Neuron (in vitro differentiated cells): ENCODE measurements around the gene HOXA3.

Experiments used
- H2AFZ ChIP-seq: one replicate; pipeline ENCODE4 v1.6.1; 2013; ENCODE audit warnings: low read depth, mild to moderate bottlenecking, inconsistent platforms, low read length, moderate library complexity
- H3K27me3 ChIP-seq: one replicate; pipeline ENCODE4 v1.6.1; 2013; ENCODE audit warnings: low read length; ENCODE audit not compliant: insufficient read depth
- H3K36me3 ChIP-seq: one replicate; pipeline ENCODE4 v1.6.1; 2013; ENCODE audit warnings: low read length; ENCODE audit not compliant: insufficient read depth
- H3K4me1 ChIP-seq: one replicate; pipeline ENCODE4 v1.6.1; 2013; ENCODE audit warnings: low read length; ENCODE audit not compliant: insufficient read depth
- H3K4me3 ChIP-seq: 2 replicates; pipeline ENCODE4 v1.5.1; 2013; ENCODE audit warnings: mild to moderate bottlenecking, low read length, moderate library complexity
- H3K9me3 ChIP-seq: one replicate; pipeline ENCODE4 v1.6.1; 2013; ENCODE audit warnings: low read length

Gene HOXA3

DNA sequence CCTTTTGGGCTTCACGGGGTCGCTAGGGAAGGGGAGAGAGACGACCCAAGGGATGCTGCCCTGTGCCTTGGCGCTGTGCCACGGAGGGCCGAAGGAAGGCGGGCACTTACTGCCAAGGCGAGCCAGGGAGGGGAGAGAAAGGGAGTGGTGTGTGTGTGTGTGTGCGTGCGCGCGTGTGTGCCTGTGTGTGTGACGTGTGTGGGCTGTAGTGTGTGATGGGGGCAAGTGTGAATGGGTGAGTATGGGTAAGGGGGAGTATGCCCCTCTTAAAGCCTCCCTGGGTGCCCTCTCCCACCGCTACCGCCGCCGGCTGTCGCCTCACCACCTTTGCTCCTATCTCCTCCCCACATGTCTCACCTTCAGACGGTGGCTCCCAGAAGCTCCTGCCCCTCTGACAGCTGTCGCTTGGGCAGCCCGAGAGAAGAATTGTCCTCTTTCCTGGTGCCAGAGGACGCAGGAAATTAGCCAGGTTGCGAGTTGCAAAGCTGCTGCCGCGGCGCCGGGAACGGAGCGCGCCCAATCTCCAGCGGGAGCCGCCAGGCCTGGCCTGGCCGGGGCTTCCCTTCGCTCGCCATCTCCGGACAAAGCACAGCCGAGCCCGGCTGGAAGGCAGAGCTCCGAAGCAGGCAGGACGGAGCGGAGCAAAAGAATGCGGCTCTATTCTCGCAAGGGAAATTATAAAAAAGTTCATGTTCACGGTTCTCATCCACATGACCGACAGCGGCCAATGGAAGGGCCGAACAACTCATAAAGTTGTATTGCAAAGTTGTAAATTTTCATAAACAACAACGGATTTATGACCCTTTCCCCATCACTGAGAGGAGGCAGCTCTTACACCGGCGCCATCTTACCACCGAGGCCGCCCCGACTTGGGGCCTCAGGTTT, at the start of gene HOXA3:
TSS of gene HOXA3 (minus strand) at position 653 of the 885 bp plus-strand sequence. CDS start 41,943 bp downstream, outside the sequence.
- peaks cover 5% of the 10 kb centered on the region for H3K9me3 ChIP-seq
- H3K4me1 ChIP-seq = peaks cover 14% of the 10 kb centered on the region
- peak within 1 kb of the TSS; percentile 34 for H2AFZ ChIP-seq
- H3K4me3 ChIP-seq = peak within 1 kb of the TSS; percentile 43
- H3K27me3 ChIP-seq = peaks cover 95% of the 10 kb centered on the region
- no peaks in the 10 kb centered on the region for H3K36me3 ChIP-seq

DNA sequence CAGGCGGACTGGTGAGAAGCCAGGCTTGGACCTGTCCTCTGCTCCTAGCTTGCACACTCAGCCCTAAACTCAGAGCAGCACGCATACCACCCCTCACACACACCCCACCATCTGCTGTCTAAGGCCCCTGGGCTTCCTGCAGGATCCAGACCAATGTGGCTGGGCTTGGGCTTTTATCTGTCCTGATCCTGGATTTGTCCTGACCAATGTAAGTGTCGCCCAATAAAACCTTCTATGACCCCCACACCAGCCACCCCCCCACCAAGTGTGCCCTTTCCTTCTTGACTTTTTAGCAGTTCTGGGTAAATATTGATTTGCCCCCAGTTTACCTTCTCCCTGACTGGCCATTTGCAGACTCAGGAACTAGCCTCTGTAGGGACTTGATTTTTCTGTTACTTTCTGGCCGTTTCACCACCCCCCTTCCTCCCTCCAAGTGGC, 49.2 kb upstream of the HOXA3 start:
- H3K36me3 ChIP-seq = no peaks in the 10 kb centered on the region
- no peak overlapping the region for H2AFZ ChIP-seq
- H3K4me3 ChIP-seq = no peak overlapping the region
- H3K27me3 ChIP-seq = peaks cover 90% of the 10 kb centered on the region
- H3K9me3 ChIP-seq = no peaks in the 10 kb centered on the region
- H3K4me1 ChIP-seq = no peaks in the 10 kb centered on the region

DNA sequence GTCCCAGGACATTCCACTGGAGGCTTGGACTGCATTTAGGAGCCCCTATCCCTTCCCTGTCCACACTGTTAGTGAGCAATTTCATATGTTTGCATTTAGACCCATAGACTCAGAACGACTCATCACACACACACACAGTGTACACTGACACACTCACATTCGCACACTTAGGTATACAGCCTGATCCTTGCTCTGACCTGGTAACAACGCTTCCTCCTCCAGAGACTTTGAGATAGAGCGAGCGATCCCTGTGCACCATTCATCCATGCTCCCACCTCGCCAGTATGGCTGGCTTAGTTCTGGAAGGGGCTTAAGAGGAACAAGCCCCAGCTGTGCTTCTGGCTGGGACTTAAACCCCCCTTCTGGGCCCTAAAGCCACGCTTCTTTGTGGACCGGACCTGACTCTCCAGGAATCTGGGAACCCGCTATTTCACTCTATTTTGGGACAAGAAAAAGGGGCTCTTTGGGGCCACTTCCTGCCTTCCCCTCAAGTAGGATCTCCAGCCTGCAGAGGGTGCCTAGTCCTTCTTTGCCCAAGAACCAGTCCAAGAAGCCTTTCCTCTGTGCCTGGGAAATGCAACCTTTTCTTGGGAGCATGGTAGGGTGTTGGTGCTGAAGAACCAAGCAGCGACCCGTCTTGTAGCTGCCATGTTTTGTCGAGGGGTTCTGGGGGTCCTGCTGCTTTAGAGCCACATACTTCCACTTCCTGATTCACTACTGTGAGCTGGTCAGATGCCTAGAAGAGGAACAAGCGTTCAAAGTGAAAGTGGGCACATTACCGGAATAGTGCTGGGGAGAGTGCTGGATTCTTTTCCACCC, 48.6 kb upstream of the HOXA3 start:
- Histone ChIP-seq H2AFZ (no peak overlapping the region), H3K4me1 (no peaks in the 10 kb centered on the region), H3K27me3 (peaks cover 83% of the 10 kb centered on the region), H3K4me3 (no peak overlapping the region), H3K9me3 (no peaks in the 10 kb centered on the region), H3K36me3 (no peaks in the 10 kb centered on the region)

DNA sequence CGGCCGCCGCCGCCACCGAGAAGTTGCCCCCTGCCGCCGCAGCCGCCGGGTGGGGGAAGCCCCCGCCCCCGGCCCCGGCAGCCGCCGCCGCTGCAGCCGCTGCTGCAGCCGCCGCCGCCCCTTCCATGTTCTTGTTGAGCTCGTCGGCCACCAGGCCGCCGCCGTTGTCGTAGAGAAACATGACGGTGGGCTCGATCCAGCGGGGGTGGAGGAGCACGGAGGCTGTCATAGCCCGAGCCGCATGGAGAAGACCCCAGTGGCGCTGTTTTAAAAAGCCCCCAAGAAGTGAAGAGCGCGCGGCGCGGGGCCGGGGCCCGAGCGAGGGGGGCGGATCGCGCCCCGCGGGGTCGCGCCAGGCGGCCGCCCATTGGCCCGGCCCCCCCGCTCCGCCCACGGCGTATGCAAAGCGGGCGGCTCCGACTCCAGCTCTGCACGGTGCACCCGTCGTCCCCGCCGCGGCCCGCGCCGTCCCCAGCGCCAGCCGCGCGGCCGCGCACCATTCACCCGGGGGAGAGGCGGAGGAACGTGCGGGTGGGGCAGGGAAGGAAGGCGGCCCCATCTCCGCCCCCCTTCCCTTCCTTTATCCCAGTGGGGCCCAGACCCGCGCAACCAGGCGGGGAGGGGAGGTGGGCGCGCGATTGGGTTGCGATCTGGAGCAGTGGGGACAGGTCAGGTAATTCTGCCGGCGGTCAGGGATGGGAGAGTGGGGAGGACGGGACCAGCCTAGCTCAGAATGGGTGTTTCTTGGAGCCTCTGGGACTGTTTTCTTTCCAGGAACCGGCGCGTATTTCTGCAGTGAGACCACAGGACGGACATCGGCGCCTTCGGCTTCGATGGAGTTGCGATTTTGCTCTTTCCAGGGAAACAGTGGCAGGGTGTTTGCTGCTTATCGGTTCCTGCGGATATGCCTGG, 47.7 kb upstream of the HOXA3 start, which contains the start of gene HOXA13:
TSS of gene HOXA13 (minus strand) at position 243 of the 912 bp plus-strand sequence. CDS start at position 229, 14 bp downstream.
- H3K27me3 ChIP-seq = peaks cover 81% of the 10 kb centered on the region
- H3K4me1 ChIP-seq = no peaks in the 10 kb centered on the region
- H3K9me3 ChIP-seq = no peaks in the 10 kb centered on the region
- no peaks in the 10 kb centered on the region for H3K36me3 ChIP-seq
- peak within 1 kb of the TSS; percentile 32 for H3K4me3 ChIP-seq
- no peak within 1 kb of the TSS for H2AFZ ChIP-seq

DNA sequence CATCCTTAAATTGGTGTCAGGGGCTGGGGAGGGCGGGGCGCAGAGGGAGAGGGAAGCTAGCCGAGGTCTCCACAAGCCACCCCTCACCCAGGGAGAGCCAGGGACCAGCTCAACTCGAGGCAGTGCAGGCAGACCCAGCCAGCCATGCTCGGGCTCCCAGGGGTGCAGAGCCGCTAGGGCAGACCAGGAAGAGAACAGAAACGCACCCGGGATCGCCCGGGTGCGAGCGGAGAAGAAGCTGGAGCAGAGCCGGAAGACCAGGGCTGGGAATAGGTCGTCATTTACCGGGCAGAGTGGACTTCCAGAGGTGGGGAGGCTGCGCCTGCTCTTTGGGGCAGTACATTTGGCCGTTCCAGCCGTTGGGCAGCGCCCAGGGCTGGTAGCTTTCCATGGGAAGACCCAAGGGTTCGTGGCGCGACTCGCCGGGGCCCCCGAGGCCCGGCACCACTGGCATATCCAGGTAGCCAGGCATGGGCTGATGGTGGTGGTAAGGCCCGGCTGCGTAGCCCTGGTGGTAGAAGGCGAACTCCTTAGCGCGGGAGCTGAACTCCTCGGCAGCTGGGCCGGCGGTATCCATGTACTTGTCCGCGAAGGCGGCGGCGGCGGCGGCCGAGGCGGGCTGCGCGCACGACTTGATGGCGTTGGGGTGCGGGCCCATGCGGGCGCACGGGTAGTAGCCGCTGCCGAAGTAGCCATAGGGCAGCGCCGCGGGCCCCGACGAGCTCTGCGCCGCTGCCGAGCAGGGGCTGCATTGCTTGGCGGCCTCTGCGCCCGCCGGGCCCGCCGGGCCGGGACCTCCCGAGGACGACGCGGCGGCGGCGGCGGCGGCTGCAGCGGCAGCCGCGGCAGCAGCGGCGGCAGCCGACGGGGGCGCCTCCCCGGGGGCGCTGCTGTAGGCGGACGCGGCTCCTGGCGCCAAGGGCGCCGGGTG, 46.8 kb upstream of the HOXA3 start:
- H3K4me3 ChIP-seq = no peak overlapping the region
- H3K27me3 ChIP-seq = peaks cover 81% of the 10 kb centered on the region
- H3K9me3 ChIP-seq = no peaks in the 10 kb centered on the region

DNA sequence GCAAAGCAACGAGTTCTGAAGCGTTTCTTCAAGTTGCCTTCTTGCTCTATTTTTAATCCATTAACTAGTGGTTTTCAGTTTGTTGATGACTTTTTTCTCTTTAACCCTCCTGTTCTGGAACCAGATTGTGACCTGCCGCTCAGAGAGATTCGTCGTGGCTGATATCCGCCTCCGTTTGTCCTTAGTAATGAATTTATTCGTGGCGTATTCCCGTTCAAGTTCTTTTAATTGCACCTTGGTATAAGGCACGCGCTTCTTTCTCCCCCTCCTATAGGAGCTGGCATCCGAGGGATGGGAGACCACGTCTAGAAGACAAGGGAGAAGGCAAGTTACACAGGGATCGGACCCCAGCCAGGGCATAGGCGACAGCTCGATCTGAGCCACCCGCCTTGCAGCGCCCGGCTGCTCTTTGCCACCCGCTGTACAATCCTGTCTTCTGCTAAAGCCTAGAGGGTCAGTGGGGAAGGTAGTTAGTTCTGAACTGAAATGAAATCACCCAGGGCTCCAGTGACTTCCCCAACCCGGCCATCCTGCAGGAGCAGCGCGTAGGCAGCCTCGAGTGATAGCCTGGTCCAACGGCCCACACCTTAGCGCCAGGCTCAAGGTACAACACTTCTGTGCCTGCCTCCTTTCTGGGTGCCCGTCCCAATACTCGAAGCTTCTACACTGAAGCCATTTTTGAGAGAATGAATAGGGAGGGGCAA, 45.9 kb upstream of the HOXA3 start:
- Histone ChIP-seq H3K27me3 (peaks cover 81% of the 10 kb centered on the region), H3K36me3 (no peaks in the 10 kb centered on the region), H2AFZ (no peak overlapping the region), H3K9me3 (no peaks in the 10 kb centered on the region), H3K4me1 (no peaks in the 10 kb centered on the region), H3K4me3 (no peak overlapping the region)

More for the DNA sequence above, 46.8 kb upstream of the HOXA3 start:
- no peaks in the 10 kb centered on the region for H3K36me3 ChIP-seq
- H2AFZ ChIP-seq = no peak overlapping the region
- no peaks in the 10 kb centered on the region for H3K4me1 ChIP-seq

DNA sequence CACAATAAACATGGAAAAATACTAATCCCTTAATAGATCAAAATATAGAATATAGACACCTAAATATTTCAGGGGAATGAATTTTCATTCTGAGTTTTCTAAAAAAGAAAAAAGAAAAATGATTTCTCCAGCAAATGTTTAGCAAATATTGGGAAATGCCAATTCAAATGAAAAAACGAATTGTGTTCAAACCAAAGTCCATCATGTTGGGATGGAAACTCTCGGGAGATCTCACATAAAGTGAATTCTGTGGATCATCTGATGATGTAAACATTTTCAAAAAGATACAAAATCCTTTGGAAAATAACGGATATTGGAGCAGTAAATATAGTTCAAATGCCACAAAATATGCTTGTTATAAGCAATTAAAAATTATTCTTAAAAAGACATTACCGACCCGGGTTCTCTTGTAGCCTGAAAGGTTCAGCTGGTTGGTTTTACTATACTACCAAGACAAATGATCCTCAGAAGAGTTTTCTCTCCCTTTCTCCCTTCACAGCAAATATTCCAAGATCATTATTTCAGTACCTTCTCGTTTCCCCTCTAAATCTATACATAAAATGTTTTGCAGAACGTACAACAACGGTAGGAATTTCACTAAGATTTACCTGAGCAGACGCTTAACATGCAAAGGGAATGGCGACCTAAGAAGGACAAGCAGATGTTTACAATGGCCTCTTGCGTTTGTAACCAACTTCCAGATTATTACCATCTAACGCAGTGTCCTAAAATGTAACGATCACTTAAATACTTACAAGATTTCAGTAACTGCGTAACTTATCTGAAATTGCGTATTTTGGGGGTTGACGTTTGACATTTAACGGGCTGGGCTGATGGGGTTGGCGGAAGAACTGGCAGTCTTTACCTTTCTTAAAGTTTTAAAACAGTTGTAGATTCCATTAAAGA, 45.0 kb upstream of the HOXA3 start:
- Histone ChIP-seq H3K4me3 (no peak overlapping the region), H3K36me3 (no peaks in the 10 kb centered on the region), H3K4me1 (no peaks in the 10 kb centered on the region), H3K27me3 (peaks cover 82% of the 10 kb centered on the region), H3K9me3 (no peaks in the 10 kb centered on the region), H2AFZ (no peak overlapping the region)

DNA sequence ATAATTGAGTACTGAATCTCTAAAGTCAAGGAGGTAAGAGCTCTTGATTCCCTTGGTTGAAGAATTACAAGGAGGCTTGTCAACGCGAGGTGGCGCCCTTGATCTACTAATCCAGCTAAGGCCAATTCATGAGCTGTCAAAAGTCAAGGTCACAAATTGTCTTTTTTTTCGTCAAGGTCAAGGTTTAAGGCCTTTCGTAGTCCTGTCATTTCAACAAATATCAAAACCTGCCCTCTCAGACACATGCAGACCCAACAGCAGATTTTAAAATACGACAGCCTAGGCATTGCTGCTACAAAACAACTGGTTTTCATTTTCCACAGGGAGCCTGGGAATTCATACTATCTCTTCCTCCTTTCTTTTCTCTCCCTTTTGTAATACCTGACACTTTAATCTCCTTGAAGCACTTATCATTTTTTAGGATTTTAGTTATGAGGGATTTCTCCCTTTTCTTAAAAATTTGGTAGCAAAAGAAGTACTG, 43.9 kb upstream of the HOXA3 start:
- Histone ChIP-seq H3K36me3 (no peaks in the 10 kb centered on the region), H3K27me3 (peaks cover 83% of the 10 kb centered on the region), H2AFZ (no peak overlapping the region), H3K9me3 (no peaks in the 10 kb centered on the region), H3K4me3 (no peak overlapping the region), H3K4me1 (no peaks in the 10 kb centered on the region)

DNA sequence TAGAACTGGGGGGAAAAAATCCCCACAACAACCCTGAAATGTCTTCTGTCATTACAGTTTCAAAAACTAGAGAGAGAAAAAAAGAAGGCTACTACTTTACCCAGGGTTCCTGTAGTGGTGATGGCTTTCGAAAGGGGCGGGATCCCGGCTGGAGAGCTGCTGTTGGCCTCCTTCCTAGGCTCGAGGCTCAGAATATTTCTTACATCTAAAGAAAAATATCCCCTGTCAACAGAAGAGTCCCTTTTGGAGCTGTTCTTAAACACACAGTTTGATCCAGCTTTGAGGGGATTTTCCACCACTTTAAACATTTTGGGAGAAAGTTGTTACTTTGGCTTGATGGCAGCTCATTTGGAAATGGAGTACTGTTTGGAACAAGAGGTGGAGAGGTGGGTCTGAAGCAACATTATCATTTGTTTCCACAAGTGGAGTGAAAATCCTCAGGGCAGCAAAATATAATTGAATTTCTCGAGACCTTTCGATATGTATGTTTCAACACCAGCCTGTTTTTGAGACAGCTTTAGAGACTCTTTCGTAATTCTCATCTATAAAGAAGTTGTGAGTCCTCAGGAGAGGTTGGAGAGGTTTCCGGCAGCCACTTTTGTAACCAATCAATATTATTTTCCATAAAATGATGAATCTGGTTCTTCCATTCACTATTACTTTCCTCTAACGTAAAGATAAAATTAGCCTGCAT, 42.5 kb upstream of the HOXA3 start:
- Histone ChIP-seq H2AFZ (no peak overlapping the region), H3K4me1 (no peaks in the 10 kb centered on the region), H3K36me3 (no peaks in the 10 kb centered on the region), H3K9me3 (no peaks in the 10 kb centered on the region), H3K27me3 (peaks cover 83% of the 10 kb centered on the region), H3K4me3 (no peak overlapping the region)

DNA sequence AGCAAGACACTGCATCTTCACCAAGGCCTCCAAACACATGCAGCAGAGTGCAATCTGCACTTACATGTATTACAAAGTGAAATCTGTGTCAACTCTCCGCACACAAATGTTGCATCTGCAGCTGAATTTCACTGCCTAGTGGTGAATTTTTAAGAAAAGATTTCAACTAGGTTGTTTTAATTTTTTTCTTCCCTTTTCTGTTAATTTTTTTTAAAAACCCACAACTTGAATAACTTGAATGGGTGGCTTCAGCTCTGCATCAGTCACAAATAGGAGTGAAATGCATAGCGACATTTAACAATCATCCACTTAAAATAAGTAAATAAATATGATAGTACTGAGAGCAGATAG, 41.6 kb upstream of the HOXA3 start:
- no peaks in the 10 kb centered on the region for H3K9me3 ChIP-seq
- no peaks in the 10 kb centered on the region for H3K4me1 ChIP-seq
- H3K27me3 ChIP-seq = peaks cover 87% of the 10 kb centered on the region
- H3K36me3 ChIP-seq = no peaks in the 10 kb centered on the region
- no peak overlapping the region for H2AFZ ChIP-seq
- no peak overlapping the region for H3K4me3 ChIP-seq
